ENCODE data around the gene HAX1.
A peak's percentile ranks its signal among the peaks of the same experiment; 100 is the strongest.
"Not testable (repeated sequence)": the region's sequence is repeated elsewhere in the genome, so short reads cannot be mapped to it uniquely, and the experiment has no call there.

HAX1 gene

GRCh38 chr1:154272217-154272998 is at the start of gene HAX1:
TSS of gene HAX1 (plus strand) at chr1:154272629. CDS start at chr1:154272724, 95 bp downstream.
- peak; percentile 94 for DNase-seq

GRCh38 chr1:154222918-154223317 is 49.5 kb upstream of the HAX1 start:
- DNase-seq = no peak

GRCh38 chr1:154223621-154224020 is 48.8 kb upstream of the HAX1 start:
- DNase-seq = no peak

- no peak for DNase-seq
These were observed 47.1 kb upstream of the HAX1 start for GRCh38 chr1:154225370-154225769.

GRCh38 chr1:154231112-154231511 is 41.3 kb upstream of the HAX1 start:
- DNase-seq = not testable (repeated sequence)

GRCh38 chr1:154233127-154233526 is 39.3 kb upstream of the HAX1 start:
- DNase-seq = not testable (repeated sequence)

GRCh38 chr1:154236855-154237254 is 35.6 kb upstream of the HAX1 start:
- no peak for DNase-seq

- no peak for DNase-seq
These were observed 35.0 kb upstream of the HAX1 start for GRCh38 chr1:154237435-154237834.

- no peak for DNase-seq
These were observed 34.4 kb upstream of the HAX1 start for GRCh38 chr1:154237880-154238506.

GRCh38 chr1:154239491-154239890 is 32.9 kb upstream of the HAX1 start:
- no peak for DNase-seq

- DNase-seq = no peak
These were observed 32.1 kb upstream of the HAX1 start for GRCh38 chr1:154240294-154240833.

GRCh38 chr1:154241703-154242351 is 30.6 kb upstream of the HAX1 start:
- DNase-seq = no peak

- DNase-seq = no peak
These were observed 18.8 kb upstream of the HAX1 start for GRCh38 chr1:154253671-154254070.

- DNase-seq = no peak
These were observed 15.7 kb upstream of the HAX1 start for GRCh38 chr1:154256686-154257085.

- DNase-seq = no peak
These were observed 13.6 kb upstream of the HAX1 start for GRCh38 chr1:154258784-154259183.

GRCh38 chr1:154260127-154260526 is 12.3 kb upstream of the HAX1 start:
- DNase-seq = no peak

- no peak for DNase-seq
These were observed 8.7 kb upstream of the HAX1 start for GRCh38 chr1:154263465-154264332.

GRCh38 chr1:154264454-154264853 is 8.0 kb upstream of the HAX1 start:
- DNase-seq = no peak

GRCh38 chr1:154265586-154265985 is 6.8 kb upstream of the HAX1 start:
- no peak for DNase-seq

- DNase-seq = no peak
These were observed 1.6 kb upstream of the HAX1 start for GRCh38 chr1:154270833-154271232.

GRCh38 chr1:154272999-154273563 is 652 bp downstream of the HAX1 start:
- no peak for DNase-seq

GRCh38 chr1:154276797-154277196 is 4.4 kb downstream of the HAX1 start:
- DNase-seq = no peak
